ENCODE results near the gene CLDN22. TPM values are rescaled to one million over a fixed set of nuclear protein-coding genes. Genes with fewer than 3 reads are reported as not detected.

CLDN22 gene
- total RNA-seq, 6 donors from 2014 or later = 1.8 TPM; not detected in 5

GRCh38 chr4:183268556-183268955 lies 51.5 kb downstream of the CLDN22 start:
- no peak for TF ChIP-seq POLR2A (IDR thresholded peaks at IDR 0.05)
- TF ChIP-seq, protein P1, sequence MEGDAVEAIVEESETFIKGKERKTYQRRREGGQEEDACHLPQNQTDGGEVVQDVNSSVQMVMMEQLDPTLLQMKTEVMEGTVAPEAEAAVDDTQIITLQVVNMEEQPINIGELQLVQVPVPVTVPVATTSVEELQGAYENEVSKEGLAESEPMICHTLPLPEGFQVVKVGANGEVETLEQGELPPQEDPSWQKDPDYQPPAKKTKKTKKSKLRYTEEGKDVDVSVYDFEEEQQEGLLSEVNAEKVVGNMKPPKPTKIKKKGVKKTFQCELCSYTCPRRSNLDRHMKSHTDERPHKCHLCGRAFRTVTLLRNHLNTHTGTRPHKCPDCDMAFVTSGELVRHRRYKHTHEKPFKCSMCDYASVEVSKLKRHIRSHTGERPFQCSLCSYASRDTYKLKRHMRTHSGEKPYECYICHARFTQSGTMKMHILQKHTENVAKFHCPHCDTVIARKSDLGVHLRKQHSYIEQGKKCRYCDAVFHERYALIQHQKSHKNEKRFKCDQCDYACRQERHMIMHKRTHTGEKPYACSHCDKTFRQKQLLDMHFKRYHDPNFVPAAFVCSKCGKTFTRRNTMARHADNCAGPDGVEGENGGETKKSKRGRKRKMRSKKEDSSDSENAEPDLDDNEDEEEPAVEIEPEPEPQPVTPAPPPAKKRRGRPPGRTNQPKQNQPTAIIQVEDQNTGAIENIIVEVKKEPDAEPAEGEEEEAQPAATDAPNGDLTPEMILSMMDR (IDR thresholded peaks at IDR 0.05) = no peak
- TF ChIP-seq POLR2AphosphoS5 (IDR thresholded peaks at IDR 0.05) = no peak
- no peak for TF ChIP-seq EP300 (IDR thresholded peaks at IDR 0.05)
- WGBS, 2 donors = 87 to 93% methylated on average over 9 of the region's 9 CpGs
- Histone ChIP-seq H3K27ac (no peak overlapping the region), H3K4me3 (no peak overlapping the region), H3K36me3 (peaks cover 0 to 78% (median 29%) of the 10 kb centered on the region in 4 donors), H3K9me3 (no peaks in the 10 kb centered on the region), H3K4me1 (no peaks in the 10 kb centered on the region), H3K27me3 (no peaks in the 10 kb centered on the region)
- DNase-seq = no peak
- ATAC-seq (ENCODE audit: low FRiP score in 2 of 2) = no peak

Other genes starting within 250 kb of the CLDN22 start
- 100 to 1,000 TPM in 5 of 6 donors, 10 to 100 TPM in 1; 87.0 to 179 (median 121) TPM for gene WWC2, start 221.0 kb downstream of the CLDN22 start, total RNA-seq
- gene CLDN24, start 2.1 kb upstream of the CLDN22 start, total RNA-seq = not detected
- 10 to 100 TPM in 5 of 6 donors, 1 to 10 TPM in 1; 7.8 to 25.7 (median 15.6) TPM for gene CDKN2AIP, start 124.4 kb upstream of the CLDN22 start, total RNA-seq
- gene ING2, start 184.8 kb upstream of the CLDN22 start, total RNA-seq = 10 to 100 TPM in 4 of 6 donors, 1 to 10 TPM in 2; 8.2 to 27.7 (median 10.8) TPM

Data from upper lobe of left lung (tissue), 6 donors.